HepG2 (cell line): ENCODE results near the gene PARP1. TPM values are rescaled to one million over a fixed set of nuclear protein-coding genes. Genes with fewer than 3 reads are reported as not detected.

ENCODE experiments used
- ATAC-seq: fragments of 200-7000 bp; cut with Tn5 transposase; 3 replicates; pipeline ENCODE4 v1.9.1; 2020; ENCODE audit warnings: mild to moderate bottlenecking, moderate library complexity
- Bru-seq: library from RNA; stranded (reverse); fragments of 400-500 nt; gene quantifications from one replicate; lab custom pipeline; 2021; lab: Mats Ljungman, UMichigan
- BruChase-seq, 2 experiments: library from RNA; stranded (reverse); fragments of 400-500 nt; gene quantifications; one replicate each; lab custom pipeline; 2021; lab: Mats Ljungman, UMichigan
- BruUV-seq: library from RNA; stranded (reverse); fragments of 400-500 nt; replicated peaks from 2 replicates; lab custom pipeline; 2021; lab: Mats Ljungman, UMichigan
- CTCF ChIA-PET: fragments of 300-600 bp; formaldehyde crosslinking; extraction: SDS; loops from one replicate; lab custom pipeline; 2021; ENCODE audit warnings: low total read pairs, inconsistent platforms, low intra/inter-chr PET ratio; lab: Yijun Ruan, JAX
- POLR2A ChIA-PET: fragments of 350-600 bp; sonication (Branson Sonifier 250); formaldehyde crosslinking; loops from one replicate; lab custom pipeline; 2020; ENCODE audit warnings: antibody characterized with exemption, inconsistent platforms; lab: Yijun Ruan, JAX
- DNase-seq: peaks from one replicate; pipeline ENCODE4 v3.0.0-alpha.2; 2015; ENCODE audit warnings: low spot score
- FAIRE-seq: peaks from 3 replicates; lab custom pipeline; 2011; peaks lifted over from hg19 to GRCh38; lab: Jason Lieb, UNC
- H2AFZ ChIP-seq: one replicate; pipeline ENCODE4 v1.6.1; 2011; ENCODE audit warnings: low read length, inconsistent platforms
- H3K27ac ChIP-seq: fragments of 300-600 bp; 3 replicates; pipeline ENCODE4 v1.8.0; 2011; ENCODE audit warnings: mixed run types, mild to moderate bottlenecking, mixed read lengths, low read length, inconsistent platforms; ENCODE audit not compliant: insufficient read depth; ENCODE audit errors: extremely low read length
- H3K27me3 ChIP-seq, 2 experiments: fragments of 200-600 bp in 1 of 2; 2 replicates in 1 of 2; 3 replicates in 1 of 2; pipeline versions ENCODE4 v1.6.0 to v1.8.0; 2011; ENCODE audit warnings: low read length in 2 of 2, mild to moderate bottlenecking in 2 of 2, moderate library complexity in 2 of 2, inconsistent platforms in 1 of 2; ENCODE audit not compliant: insufficient read depth in 2 of 2, control insufficient read depth in 1 of 2
- H3K36me3 ChIP-seq, 2 experiments: fragments of 200-600 bp in 1 of 2; replicated peaks in 1 of 2; 2 replicates in 1 of 2; 3 replicates in 1 of 2; pipeline versions ENCODE4 v1.5.1 to v1.8.0; 2011; ENCODE audit warnings: low read length in 2 of 2, inconsistent platforms in 1 of 2; ENCODE audit not compliant: insufficient read depth in 2 of 2, control insufficient read depth in 1 of 2
- H3K4me1 ChIP-seq: 2 replicates; pipeline ENCODE4 v1.5.1; 2012; ENCODE audit warnings: low read length, inconsistent platforms; ENCODE audit not compliant: insufficient read depth
- H3K4me2 ChIP-seq: 2 replicates; pipeline ENCODE4 v1.6.0; 2011; ENCODE audit warnings: low read depth, low read length, inconsistent platforms
- H3K4me3 ChIP-seq, 3 experiments: fragments of 200-600 bp in 1 of 3; sonication (generic), shearing (Covaris generic) in 1 of 3; replicated peaks in 1 of 3; 2 replicates each; pipeline ENCODE4 v1.5.1; 2011 to 2016; ENCODE audit warnings: low read length in 3 of 3, inconsistent platforms in 2 of 3, low read depth in 2 of 3, mild to moderate bottlenecking in 2 of 3, control low read depth in 1 of 3, mixed read lengths in 1 of 3; ENCODE audit not compliant: insufficient read depth in 1 of 3
- H3K79me2 ChIP-seq: one replicate; pipeline ENCODE4 v1.6.1; 2011; ENCODE audit warnings: low read length, inconsistent platforms; ENCODE audit not compliant: insufficient read depth
- H3K9ac ChIP-seq: 2 replicates; pipeline ENCODE4 v1.6.0; 2011; ENCODE audit warnings: mild to moderate bottlenecking, low read depth, low read length, inconsistent platforms; ENCODE audit not compliant: insufficient read depth
- H3K9me3 ChIP-seq: 2 replicates; pipeline ENCODE4 v1.5.1; 2012; ENCODE audit warnings: mild to moderate bottlenecking, low read length
- H4K20me1 ChIP-seq: 2 replicates; pipeline ENCODE4 v1.6.0; 2011; ENCODE audit warnings: inconsistent platforms, mild to moderate bottlenecking, low read length, moderate library complexity; ENCODE audit not compliant: insufficient read depth
- BHLHE40 ChIP-seq: IDR thresholded peaks from 2 replicates; pipeline ENCODE4 v1.6.1; 2011; ENCODE audit warnings: low read length, improper control_type of control experiment
- HNRNPK ChIP-seq: fragments of 200-400 bp; formaldehyde crosslinking; IDR thresholded peaks from 2 replicates; pipeline ENCODE4 v1.6.1; 2018; ENCODE audit warnings: low read length, low read depth, moderate library complexity, mild to moderate bottlenecking; ENCODE audit not compliant: poor library complexity, severe bottlenecking
- KLF15 ChIP-seq: sonication (generic); formaldehyde crosslinking; IDR thresholded peaks from 2 replicates; pipeline ENCODE4 v1.8.1; 2023; ENCODE audit warnings: borderline replicate concordance, mild to moderate bottlenecking, inconsistent platforms, missing genetic modification reagents, mixed read lengths
- SAP130 ChIP-seq: IDR thresholded peaks from 2 replicates; pipeline ENCODE4 v1.6.1; 2016; ENCODE audit warnings: low read depth
- SP5 ChIP-seq: IDR thresholded peaks from 2 replicates; pipeline ENCODE4 v1.6.1; 2016; ENCODE audit warnings: low read depth, borderline replicate concordance
- SRY ChIP-seq: sonication (generic); formaldehyde crosslinking; IDR thresholded peaks from 2 replicates; pipeline ENCODE4 v1.8.0; 2022; ENCODE audit warnings: mild to moderate bottlenecking, missing genetic modification reagents
- ZFP36L2 ChIP-seq: sonication (generic); formaldehyde crosslinking; IDR thresholded peaks from 2 replicates; pipeline ENCODE4 v1.4.0; 2020; ENCODE audit warnings: missing genetic modification reagents
- ZMAT3 ChIP-seq: sonication (generic); formaldehyde crosslinking; conservative IDR thresholded peaks from 2 replicates; pipeline ENCODE4 v1.7.0; 2021; ENCODE audit warnings: missing genetic modification reagents
- ZNF337 ChIP-seq: sonication (generic); formaldehyde crosslinking; IDR thresholded peaks from 2 replicates; pipeline ENCODE4 v1.5.1; 2020; ENCODE audit warnings: missing genetic modification reagents, low read depth, mild to moderate bottlenecking, borderline replicate concordance
- ZNF562 ChIP-seq: sonication (generic); formaldehyde crosslinking; IDR thresholded peaks from 2 replicates; pipeline ENCODE4 v1.8.0; 2022; ENCODE audit warnings: missing genetic modification reagents, borderline replicate concordance
- ZNF570 ChIP-seq: sonication (generic); formaldehyde crosslinking; IDR thresholded peaks from 2 replicates; pipeline ENCODE4 v1.4.0; 2020; ENCODE audit warnings: mild to moderate bottlenecking, missing genetic modification reagents, borderline replicate concordance
- ZNF879 ChIP-seq: sonication (generic); formaldehyde crosslinking; IDR thresholded peaks from 2 replicates; pipeline ENCODE4 v1.8.1; 2023; ENCODE audit warnings: missing genetic modification reagents
- WGBS: methylation state at CpG from one replicate; pipeline ENCODE4 v1.1.6; 2017; ENCODE audit warnings: low lambda C conversion rate; 5-methylcytosine and 5-hydroxymethylcytosine counted together
- in situ Hi-C: cut with HindIII; loops from 2 replicates; pipeline ENCODE4 v1.10.0; 2017; ENCODE audit warnings: low pct_unique_long_range_greater_than_20kb; ENCODE audit not compliant: extremely low pct_ligation_motif_present
- intact Hi-C: fragments of 100-400 bp; cut with micrococcal nuclease; formaldehyde crosslinking; loops from one replicate; pipeline ENCODE4 v1.10.0; 2022; ENCODE audit not compliant: unreplicated experiment
- long read RNA-seq, 2 experiments: library from RNA in 1 of 2; library from polyadenylated mRNA in 1 of 2; stranded (forward) in 1 of 2; unstranded in 1 of 2; transcript quantifications; one replicate each; pipeline ENCODE4 v2.0.0, GENCODE V29; 2019 to 2022
- polyA minus RNA-seq, 3 experiments: library from RNA; depleted of rRNA, polyadenylated mRNA; stranded (reverse); fragments of >200 nt; gene quantifications; 2 replicates each; pipeline ENCODE4 v1.2.3, GENCODE V29; 2011; ENCODE audit warnings: low replicate concordance in 1 of 3
- polyA plus RNA-seq, 8 experiments: library from polyadenylated mRNA; depleted of rRNA in 3 of 8; stranded (reverse) in 7 of 8; unstranded in 1 of 8; fragments of >200 nt; fragmentation: Illumina TruSeq in 4 of 8; extraction: Trizol in 4 of 8; gene quantifications; 2 replicates each; pipeline versions ENCODE4 v1.2.1 to v1.2.3, GENCODE V29; 2011 to 2016; ENCODE audit warnings: low read depth in 4 of 8, missing spikeins in 1 of 8, mixed read lengths in 1 of 8; ENCODE audit not compliant: insufficient read depth in 1 of 8
- total RNA-seq, 5 experiments: library from RNA; depleted of rRNA; stranded (reverse); fragments of >200 nt; fragmentation: Illumina TruSeq; extraction: Trizol; gene quantifications; 2 replicates each; pipeline ENCODE4 v1.2.3, GENCODE V29; 2016; ENCODE audit warnings: low read depth in 1 of 5
- TF ChIP-seq, protein P1 (sequence below): conservative IDR thresholded peaks from 2 replicates; pipeline ENCODE4 v1.6.1; 2018; ENCODE audit warnings: missing genetic modification reagents
- TF ChIP-seq, protein P2 (sequence below): sonication (generic); formaldehyde crosslinking; IDR thresholded peaks from 2 replicates; pipeline ENCODE4 v1.4.0; 2020; ENCODE audit warnings: mild to moderate bottlenecking, missing genetic modification reagents

PARP1 gene
- total RNA-seq (2016; rRNA removed; fragmentation: Illumina TruSeq; extraction: Trizol) = 85.2 and 125 TPM in 2 replicates
- total RNA-seq (2016; cell fraction: cytosol; rRNA removed; fragmentation: Illumina TruSeq; extraction: Trizol; ENCODE audit: low read depth) = 7.4 and 9.2 TPM in 2 replicates
- total RNA-seq (2016; cell fraction: insoluble cytoplasmic fraction; rRNA removed; fragmentation: Illumina TruSeq; extraction: Trizol) = 84.6 and 117 TPM in 2 replicates
- 22.9 and 23.8 TPM in 2 replicates for total RNA-seq (2016; cell fraction: membrane; rRNA removed; fragmentation: Illumina TruSeq; extraction: Trizol)
- total RNA-seq (2016; cell fraction: nucleus; rRNA removed; fragmentation: Illumina TruSeq; extraction: Trizol) = 52.4 and 53.9 TPM in 2 replicates
- 49.0 and 50.1 TPM in 2 replicates for polyA plus RNA-seq (2011; rRNA removed)
- 55.7 and 72.2 TPM in 2 replicates for polyA plus RNA-seq (2011; cell fraction: cytosol; rRNA removed)
- polyA plus RNA-seq (2011; cell fraction: nucleus; rRNA removed) = 49.0 and 49.1 TPM in 2 replicates
- polyA plus RNA-seq (2012) = 34.7 and 47.5 TPM in 2 replicates
- polyA plus RNA-seq (2016; cell fraction: cytosol; fragmentation: Illumina TruSeq; extraction: Trizol; ENCODE audit: low read depth) = 3.7 and 4.1 TPM in 2 replicates
- 117 and 119 TPM in 2 replicates for polyA plus RNA-seq (2016; cell fraction: insoluble cytoplasmic fraction; fragmentation: Illumina TruSeq; extraction: Trizol; ENCODE audit: low read depth)
- 10.3 and 13.4 TPM in 2 replicates for polyA plus RNA-seq (2016; cell fraction: membrane; fragmentation: Illumina TruSeq; extraction: Trizol; ENCODE audit: low read depth)
- 60.9 and 64.4 TPM in 2 replicates for polyA plus RNA-seq (2016; cell fraction: nucleus; fragmentation: Illumina TruSeq; extraction: Trizol; ENCODE audit: insufficient read depth, low read depth)
- 101 and 222 TPM in 2 replicates for polyA minus RNA-seq (2011; rRNA and poly(A)+ RNA removed; ENCODE audit: low replicate concordance)
- 41.2 and 42.7 TPM in 2 replicates for polyA minus RNA-seq (2011; cell fraction: cytosol; rRNA and poly(A)+ RNA removed)
- polyA minus RNA-seq (2011; cell fraction: nucleus; rRNA and poly(A)+ RNA removed) = 46.1 and 55.0 TPM in 2 replicates
- Bru-seq, nascent RNA = percentile 70 among the genes with signal in this experiment
- BruChase-seq, experiment 1, labeled RNA remaining after a 6-hour chase = percentile 77 among the genes with signal in this experiment
- percentile 69 among the genes with signal in this experiment for BruChase-seq, experiment 2, labeled RNA remaining after a 2-hour chase
- long read RNA-seq, experiment 1, transcript PARP1-203 (23 exons, 3,958 nt) = major isoform, 22 of 70 reads
- long read RNA-seq, experiment 1, partial matches to known transcripts = 45 of 70 reads
- long read RNA-seq, experiment 1, other reads (novel, unspliced or antisense) = 2 of 70 reads
- long read RNA-seq, experiment 2, transcript PARP1-203 (23 exons, 3,958 nt) = major isoform, 40 of 118 reads
- long read RNA-seq, experiment 2, partial matches to known transcripts = 53 of 118 reads
- long read RNA-seq, experiment 2, other reads (novel, unspliced or antisense) = 17 of 118 reads

- Histone ChIP-seq H3K4me2 (peak within 1 kb of the TSS; percentile 86), H2AFZ (no peak within 1 kb of the TSS), H4K20me1 (peaks cover 10% of the 10 kb centered on the region), H3K27me3 (no peaks in the 10 kb centered on the region), H3K9ac (peak within 1 kb of the TSS; percentile 59), H3K79me2 (peaks cover 42% of the 10 kb centered on the region), H3K36me3 (peaks cover 0 to 2% of the 10 kb centered on the region in 2 experiments; a peak in 1 of 5 replicates), H3K4me1 (peaks cover 46% of the 10 kb centered on the region), H3K27ac (peak within 1 kb of the TSS; percentile 77), H3K9me3 (no peaks in the 10 kb centered on the region), H3K4me3 (peak within 1 kb of the TSS; percentile 71 to 92 (median 84))
- ChIA-PET CTCF (no interaction called here), POLR2A (interaction anchor here (0.6 to 1.8 kb wide), 4 partner anchors 8 to 345 kb away, joined by 3 to 6 read pairs (median 3); partner anchors contain the start of gene H3-3A)
- no peak for FAIRE-seq
- under 1% methylated on average over 33 of the region's 90 CpGs for WGBS
- DNase-seq = peak; percentile 71
- ATAC-seq = peak; percentile 89
- in situ Hi-C loops = no loop called here
- no TSS peak for BruUV-seq
- intact Hi-C loops = no loop called here
- TF ChIP-seq KLF15 (peak; percentile 44; the same call in 1 of the 2 replicates), SP5 (peak; percentile 56; the same call in 1 of the 2 replicates), ZNF562 (no peak), ZFP36L2 (no peak), ZNF570 (no peak), BHLHE40 (0 out of 2 replicates have a peak, but pooled peaks have one; percentile 24), SAP130 (CRISPR knock-in tag) (peak; percentile 80), ZNF879 (CRISPR knock-in tag) (no peak), HNRNPK (peak; percentile 42), SRY (CRISPR knock-in tag) (peak; percentile 74; the same call in 1 of the 2 replicates), ZMAT3 (CRISPR knock-in tag) (peak; percentile 87), ZNF337 (no peak)
- TF ChIP-seq, protein P1, sequence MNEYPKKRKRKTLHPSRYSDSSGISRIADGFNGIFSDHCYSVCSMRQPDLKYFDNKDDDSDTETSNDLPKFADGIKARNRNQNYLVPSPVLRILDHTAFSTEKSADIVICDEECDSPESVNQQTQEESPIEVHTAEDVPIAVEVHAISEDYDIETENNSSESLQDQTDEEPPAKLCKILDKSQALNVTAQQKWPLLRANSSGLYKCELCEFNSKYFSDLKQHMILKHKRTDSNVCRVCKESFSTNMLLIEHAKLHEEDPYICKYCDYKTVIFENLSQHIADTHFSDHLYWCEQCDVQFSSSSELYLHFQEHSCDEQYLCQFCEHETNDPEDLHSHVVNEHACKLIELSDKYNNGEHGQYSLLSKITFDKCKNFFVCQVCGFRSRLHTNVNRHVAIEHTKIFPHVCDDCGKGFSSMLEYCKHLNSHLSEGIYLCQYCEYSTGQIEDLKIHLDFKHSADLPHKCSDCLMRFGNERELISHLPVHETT = peak; percentile 58
- TF ChIP-seq, protein P2, sequence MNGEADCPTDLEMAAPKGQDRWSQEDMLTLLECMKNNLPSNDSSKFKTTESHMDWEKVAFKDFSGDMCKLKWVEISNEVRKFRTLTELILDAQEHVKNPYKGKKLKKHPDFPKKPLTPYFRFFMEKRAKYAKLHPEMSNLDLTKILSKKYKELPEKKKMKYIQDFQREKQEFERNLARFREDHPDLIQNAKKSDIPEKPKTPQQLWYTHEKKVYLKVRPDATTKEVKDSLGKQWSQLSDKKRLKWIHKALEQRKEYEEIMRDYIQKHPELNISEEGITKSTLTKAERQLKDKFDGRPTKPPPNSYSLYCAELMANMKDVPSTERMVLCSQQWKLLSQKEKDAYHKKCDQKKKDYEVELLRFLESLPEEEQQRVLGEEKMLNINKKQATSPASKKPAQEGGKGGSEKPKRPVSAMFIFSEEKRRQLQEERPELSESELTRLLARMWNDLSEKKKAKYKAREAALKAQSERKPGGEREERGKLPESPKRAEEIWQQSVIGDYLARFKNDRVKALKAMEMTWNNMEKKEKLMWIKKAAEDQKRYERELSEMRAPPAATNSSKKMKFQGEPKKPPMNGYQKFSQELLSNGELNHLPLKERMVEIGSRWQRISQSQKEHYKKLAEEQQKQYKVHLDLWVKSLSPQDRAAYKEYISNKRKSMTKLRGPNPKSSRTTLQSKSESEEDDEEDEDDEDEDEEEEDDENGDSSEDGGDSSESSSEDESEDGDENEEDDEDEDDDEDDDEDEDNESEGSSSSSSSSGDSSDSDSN (CRISPR knock-in tag) = peak; percentile 88
Observed at GRCh38 chr1:226407497-226408284, at the start of gene PARP1. Gene PARP1, minus strand, starts transcription at chr1:226408093. Its CDS starts 164 bp downstream, at chr1:226407929.
